ENCODE data around the gene SYNPO.

The SYNPO gene

DNA sequence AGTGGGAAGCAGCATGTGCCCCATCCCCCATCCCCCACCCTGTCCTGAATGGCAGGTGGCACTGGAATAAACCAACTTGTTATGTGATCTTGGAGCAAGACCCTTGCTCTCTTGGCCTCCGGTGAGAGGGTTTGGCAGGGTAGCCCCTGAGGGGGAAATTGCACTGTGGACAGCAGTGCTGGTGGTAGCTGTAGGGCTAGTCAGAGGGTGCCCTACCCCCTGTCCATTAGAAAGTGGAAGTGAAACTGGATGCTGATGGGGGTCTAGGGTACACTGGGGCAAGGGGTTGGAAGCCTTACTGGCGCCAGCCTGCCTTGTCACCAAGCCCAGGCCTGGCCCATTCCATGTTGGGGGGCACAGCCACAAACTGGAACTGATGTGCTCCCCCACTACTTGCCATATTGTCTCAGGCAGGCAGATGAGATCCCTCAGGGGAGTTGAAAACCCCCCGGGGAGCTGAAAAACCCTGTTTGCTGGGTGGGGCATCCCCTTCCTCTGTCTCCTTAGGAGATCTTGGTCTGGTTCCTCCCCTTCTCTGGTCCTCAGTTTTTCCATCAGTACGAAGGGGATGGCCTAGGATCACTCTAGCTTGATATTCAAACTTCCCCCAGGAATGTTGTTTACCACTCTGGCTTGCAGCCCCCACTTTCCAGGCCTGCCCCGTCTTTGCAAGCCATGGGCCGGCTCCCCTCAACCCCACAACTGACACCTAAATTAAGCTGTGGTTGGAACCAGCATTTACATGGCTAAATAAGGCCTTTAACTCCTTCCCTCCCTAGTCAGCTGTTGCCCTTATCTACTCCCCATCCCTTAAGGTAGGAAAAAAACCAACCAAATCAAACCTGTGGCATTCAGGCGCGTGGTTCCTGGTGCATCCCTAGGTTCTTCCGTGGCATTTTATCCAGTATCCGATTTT is 14.4 kb upstream of the SYNPO start:
- Histone ChIP-seq H4K20me1 (ENCODE audit: insufficient read depth, low read length) (no peaks in the 10 kb centered on the region), H3K9me2 (replicated peaks; ENCODE audit: insufficient read depth, low read length) (no peaks in the 10 kb centered on the region), H3K27ac (ENCODE audit: low read length) (no peak overlapping the region), H2AFZ (ENCODE audit: low read length) (no peak overlapping the region), H3K36me3 (replicated peaks; ENCODE audit: insufficient read depth, low read length) (no peaks in the 10 kb centered on the region), H3K27me3 (replicated peaks; ENCODE audit: insufficient read depth, low read length) (peaks cover 3% of the 10 kb centered on the region; the same call in 1 of the 2 replicates), H3K4me2 (ENCODE audit: low read depth, low read length) (no peak overlapping the region), H3F3A (ENCODE audit: insufficient read depth, low read length) (0 out of 2 replicates have a peak, but pooled peaks cover 6% of the 10 kb centered on the region), H3K79me2 (ENCODE audit: low read length) (no peaks in the 10 kb centered on the region), H3K4me1 (ENCODE audit: low read length) (peaks cover 7% of the 10 kb centered on the region; the same call in 1 of the 2 replicates), H3K4me3 (ENCODE audit: low read length) (no peak overlapping the region), H3K9me3 (replicated peaks; ENCODE audit: insufficient read depth, low read length) (no peaks in the 10 kb centered on the region), H3K9ac (ENCODE audit: low read length) (no peak overlapping the region)
- no peak for TF ChIP-seq EZH2 (optimal IDR thresholded peaks at IDR 0.05; ENCODE audit: low read depth, low read length)
- DNase-seq, result no peak

DNA sequence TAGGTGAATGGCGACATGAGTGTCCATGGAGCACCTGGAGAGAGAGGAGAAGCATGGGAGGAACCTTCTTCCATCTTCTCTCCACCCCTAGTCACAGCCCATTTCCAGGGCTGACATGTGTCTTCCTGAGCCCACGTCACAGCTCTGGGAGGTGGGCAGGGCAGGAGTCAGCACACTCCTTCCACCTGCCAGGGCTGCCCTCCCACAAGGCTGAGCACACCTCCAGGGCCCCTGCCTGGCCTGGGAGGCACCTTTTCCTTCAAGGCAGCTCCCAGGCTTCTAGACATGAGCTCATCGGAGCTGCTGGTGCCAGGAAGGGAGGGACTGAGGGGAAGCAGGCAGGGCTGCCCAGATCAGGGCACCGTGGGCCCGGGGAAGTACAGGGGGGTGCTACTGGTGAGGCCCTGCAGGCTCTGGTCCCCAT is 13.6 kb upstream of the SYNPO start:
- Histone ChIP-seq H3K4me1 (ENCODE audit: low read length) (peaks cover 7% of the 10 kb centered on the region; the same call in 1 of the 2 replicates), H3K27me3 (replicated peaks; ENCODE audit: insufficient read depth, low read length) (peaks cover 3% of the 10 kb centered on the region; the same call in 1 of the 2 replicates), H3K36me3 (replicated peaks; ENCODE audit: insufficient read depth, low read length) (no peaks in the 10 kb centered on the region), H3K79me2 (ENCODE audit: low read length) (no peaks in the 10 kb centered on the region), H3F3A (ENCODE audit: insufficient read depth, low read length) (0 out of 2 replicates have a peak, but pooled peaks cover 6% of the 10 kb centered on the region), H3K27ac (ENCODE audit: low read length) (no peak overlapping the region), H3K4me3 (ENCODE audit: low read length) (no peak overlapping the region), H3K4me2 (ENCODE audit: low read depth, low read length) (no peak overlapping the region), H3K9me3 (replicated peaks; ENCODE audit: insufficient read depth, low read length) (no peaks in the 10 kb centered on the region), H3K9ac (ENCODE audit: low read length) (no peak overlapping the region), H3K9me2 (replicated peaks; ENCODE audit: insufficient read depth, low read length) (no peaks in the 10 kb centered on the region), H4K20me1 (ENCODE audit: insufficient read depth, low read length) (no peaks in the 10 kb centered on the region), H2AFZ (ENCODE audit: low read length) (no peak overlapping the region)
- TF ChIP-seq, protein P1, sequence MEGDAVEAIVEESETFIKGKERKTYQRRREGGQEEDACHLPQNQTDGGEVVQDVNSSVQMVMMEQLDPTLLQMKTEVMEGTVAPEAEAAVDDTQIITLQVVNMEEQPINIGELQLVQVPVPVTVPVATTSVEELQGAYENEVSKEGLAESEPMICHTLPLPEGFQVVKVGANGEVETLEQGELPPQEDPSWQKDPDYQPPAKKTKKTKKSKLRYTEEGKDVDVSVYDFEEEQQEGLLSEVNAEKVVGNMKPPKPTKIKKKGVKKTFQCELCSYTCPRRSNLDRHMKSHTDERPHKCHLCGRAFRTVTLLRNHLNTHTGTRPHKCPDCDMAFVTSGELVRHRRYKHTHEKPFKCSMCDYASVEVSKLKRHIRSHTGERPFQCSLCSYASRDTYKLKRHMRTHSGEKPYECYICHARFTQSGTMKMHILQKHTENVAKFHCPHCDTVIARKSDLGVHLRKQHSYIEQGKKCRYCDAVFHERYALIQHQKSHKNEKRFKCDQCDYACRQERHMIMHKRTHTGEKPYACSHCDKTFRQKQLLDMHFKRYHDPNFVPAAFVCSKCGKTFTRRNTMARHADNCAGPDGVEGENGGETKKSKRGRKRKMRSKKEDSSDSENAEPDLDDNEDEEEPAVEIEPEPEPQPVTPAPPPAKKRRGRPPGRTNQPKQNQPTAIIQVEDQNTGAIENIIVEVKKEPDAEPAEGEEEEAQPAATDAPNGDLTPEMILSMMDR (IDR thresholded peaks at IDR 0.05; ENCODE audit: low read length), result no peak
- TF ChIP-seq EZH2phosphoT487 (IDR thresholded peaks at IDR 0.05; ENCODE audit: low read length) (no peak), EZH2 (optimal IDR thresholded peaks at IDR 0.05; ENCODE audit: low read depth, low read length) (no peak)
- no peak for DNase-seq

DNA sequence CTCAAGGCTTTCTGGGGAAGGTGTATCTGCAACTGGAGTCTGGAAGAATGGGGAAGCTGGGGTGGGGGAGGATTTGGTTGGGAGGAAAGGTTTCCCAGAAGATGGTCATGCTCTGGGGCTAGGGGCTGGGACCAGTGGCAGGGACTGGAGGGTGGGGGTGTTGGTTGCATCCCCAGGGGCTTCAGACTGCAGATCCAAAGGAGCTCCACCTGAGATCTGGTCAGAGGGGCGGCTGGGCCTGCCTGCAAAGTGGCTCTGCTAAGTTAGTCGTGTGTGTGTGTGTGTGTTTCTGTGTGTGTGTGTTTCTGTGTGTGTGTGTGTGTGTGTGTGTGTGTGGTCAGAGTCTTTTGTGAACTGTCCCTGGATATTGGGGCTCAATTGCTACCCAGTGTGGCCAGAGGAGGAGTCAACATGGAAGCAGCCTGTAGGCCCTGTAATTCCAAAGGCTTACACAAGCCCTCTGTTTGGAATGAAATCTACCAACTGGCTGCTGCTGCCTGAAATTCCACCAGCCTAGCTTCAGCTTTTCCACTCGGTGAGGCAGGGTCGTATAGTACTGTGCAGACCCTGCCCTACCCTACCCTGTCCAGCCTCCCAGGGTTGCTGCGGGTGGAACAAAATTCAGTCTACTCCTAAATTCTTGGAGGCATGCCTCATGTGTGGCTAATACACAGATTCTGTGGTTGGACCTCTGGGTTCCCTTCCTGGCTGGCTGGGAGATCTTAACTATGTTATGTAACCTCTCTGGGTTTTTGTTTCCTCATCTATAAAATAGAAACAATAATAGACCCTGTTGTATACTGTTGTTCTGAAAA is 12.5 kb upstream of the SYNPO start:
- Histone ChIP-seq H3K79me2 (ENCODE audit: low read length) (no peaks in the 10 kb centered on the region), H3K4me1 (ENCODE audit: low read length) (peaks cover 7% of the 10 kb centered on the region; the same call in 1 of the 2 replicates), H3K36me3 (replicated peaks; ENCODE audit: insufficient read depth, low read length) (no peaks in the 10 kb centered on the region), H3K4me3 (ENCODE audit: low read length) (no peak overlapping the region), H3K4me2 (ENCODE audit: low read depth, low read length) (no peak overlapping the region), H3K9ac (ENCODE audit: low read length) (no peak overlapping the region), H3K27ac (ENCODE audit: low read length) (no peak overlapping the region), H2AFZ (ENCODE audit: low read length) (no peak overlapping the region), H3F3A (ENCODE audit: insufficient read depth, low read length) (0 out of 2 replicates have a peak, but pooled peaks cover 6% of the 10 kb centered on the region), H3K9me3 (replicated peaks; ENCODE audit: insufficient read depth, low read length) (no peaks in the 10 kb centered on the region), H3K27me3 (replicated peaks; ENCODE audit: insufficient read depth, low read length) (peaks cover 3% of the 10 kb centered on the region; the same call in 1 of the 2 replicates), H3K9me2 (replicated peaks; ENCODE audit: insufficient read depth, low read length) (no peaks in the 10 kb centered on the region), H4K20me1 (ENCODE audit: insufficient read depth, low read length) (no peaks in the 10 kb centered on the region)
- no peak for TF ChIP-seq EZH2phosphoT487 (IDR thresholded peaks at IDR 0.05; ENCODE audit: low read length)
- DNase-seq, result no peak

DNA sequence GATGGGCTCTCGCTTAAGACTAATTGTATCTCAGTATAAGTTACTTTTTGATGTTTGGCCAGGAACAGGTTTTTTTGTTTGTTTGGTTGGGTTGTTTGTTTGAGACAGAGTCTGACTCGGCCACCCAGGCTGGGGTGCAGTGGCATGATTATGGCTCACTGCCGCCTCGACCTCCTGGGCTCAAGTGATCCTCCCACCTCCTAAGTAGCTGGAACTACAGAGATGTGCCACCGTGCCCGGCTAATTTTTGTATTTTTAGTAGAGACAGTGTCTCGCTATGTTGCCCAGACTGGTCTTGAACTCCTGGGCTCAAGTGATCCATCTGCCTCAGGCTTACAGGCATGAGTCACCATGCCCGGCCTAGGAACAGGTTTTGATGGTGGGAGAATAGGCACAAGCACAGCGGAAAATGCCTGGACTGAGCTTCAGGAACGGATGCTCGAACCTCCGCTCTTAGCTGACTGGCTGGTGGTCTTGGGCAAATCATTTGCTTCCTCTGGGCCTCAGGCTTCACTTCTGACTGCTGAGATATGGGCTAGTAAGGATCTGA is 11.4 kb upstream of the SYNPO start:
- no peak overlapping the region for H3K9ac ChIP-seq (ENCODE audit: low read length)
- peaks cover 3% of the 10 kb centered on the region; the same call in 1 of the 2 replicates for H3K27me3 ChIP-seq (replicated peaks; ENCODE audit: insufficient read depth, low read length)
- H2AFZ ChIP-seq (ENCODE audit: low read length), result no peak overlapping the region
- no peaks in the 10 kb centered on the region for H4K20me1 ChIP-seq (ENCODE audit: insufficient read depth, low read length)
- peaks cover 3% of the 10 kb centered on the region; the same call in 1 of the 2 replicates for H3K4me1 ChIP-seq (ENCODE audit: low read length)
- H3K79me2 ChIP-seq (ENCODE audit: low read length), result no peaks in the 10 kb centered on the region
- no peak overlapping the region for H3K4me3 ChIP-seq (ENCODE audit: low read length)
- H3K9me2 ChIP-seq (replicated peaks; ENCODE audit: insufficient read depth, low read length), result no peaks in the 10 kb centered on the region
- H3K27ac ChIP-seq (ENCODE audit: low read length), result no peak overlapping the region
- H3F3A ChIP-seq (ENCODE audit: insufficient read depth, low read length), result 0 out of 2 replicates have a peak, but pooled peaks cover 3% of the 10 kb centered on the region
- H3K36me3 ChIP-seq (replicated peaks; ENCODE audit: insufficient read depth, low read length), result no peaks in the 10 kb centered on the region
- TF ChIP-seq, protein P1 (IDR thresholded peaks at IDR 0.05; ENCODE audit: low read length), result no peak
- no peak for TF ChIP-seq EZH2 (optimal IDR thresholded peaks at IDR 0.05; ENCODE audit: low read depth, low read length)
- TF ChIP-seq EZH2phosphoT487 (IDR thresholded peaks at IDR 0.05; ENCODE audit: low read length), result no peak
- no peak overlapping the region for H3K4me2 ChIP-seq (ENCODE audit: low read depth, low read length)
- H3K9me3 ChIP-seq (replicated peaks; ENCODE audit: insufficient read depth, low read length), result no peaks in the 10 kb centered on the region
- DNase-seq, result no peak
